ENCODE results near the gene CELF2. TPM values are rescaled to one million over a fixed set of nuclear protein-coding genes. Genes with fewer than 3 reads are reported as not detected.

The CELF2 gene
- total and polyA plus RNA-seq, 4 donors = 43.3 to 65.6 (median 50.1) TPM

DNA sequence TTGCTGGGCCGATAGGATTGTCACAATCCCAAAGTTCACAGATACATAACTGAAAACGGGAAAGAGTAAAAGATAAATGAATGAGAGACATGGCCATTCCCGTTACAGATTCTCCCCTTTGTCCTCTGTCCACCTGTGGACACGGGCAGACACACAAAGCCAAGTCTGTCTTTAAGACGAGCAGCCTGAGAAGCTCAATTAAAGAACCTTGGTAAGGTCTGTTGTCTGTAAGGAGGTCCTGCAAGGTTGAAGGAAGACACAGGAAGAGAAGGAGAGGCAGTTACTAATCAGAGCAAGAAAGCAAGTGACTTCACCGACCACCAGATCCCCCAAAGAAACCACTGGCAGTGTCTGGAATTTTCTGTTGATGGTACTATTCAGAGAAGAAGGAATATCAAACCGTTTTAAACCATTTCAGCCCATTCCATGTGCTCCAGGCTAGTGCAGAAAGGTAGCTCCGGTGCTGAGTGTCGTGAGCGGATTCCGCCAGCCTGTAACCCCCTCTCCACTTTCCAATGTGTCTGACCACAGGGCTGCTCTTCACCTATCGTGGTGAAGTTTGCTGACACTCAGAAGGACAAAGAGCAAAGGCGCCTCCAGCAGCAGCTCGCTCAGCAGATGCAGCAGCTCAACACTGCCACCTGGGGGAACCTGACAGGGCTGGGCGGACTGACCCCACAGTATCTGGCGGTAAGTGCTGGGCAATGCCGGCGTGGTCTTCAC, 252.6 kb downstream of the CELF2 start:
- Histone ChIP-seq H3K4me3 (ENCODE audit: low read depth, low read length) (no peak overlapping the region), H3K27me3 (ENCODE audit: control insufficient read depth, insufficient read depth, low read length) (no peaks in the 10 kb centered on the region), H3K27ac (ENCODE audit: low read depth, low read length) (no peak overlapping the region), H3K36me3 (ENCODE audit: control insufficient read depth, insufficient read depth, low read length) (peaks cover 21% of the 10 kb centered on the region), H3K9me3 (ENCODE audit: control insufficient read depth, insufficient read depth, low read length) (no peaks in the 10 kb centered on the region), H3K4me1 (ENCODE audit: control insufficient read depth, insufficient read depth, low read length) (peaks cover 20% of the 10 kb centered on the region)
- peak in 5 of 6 donors; percentile 63 to 94 (median 73) for DNase-seq (ENCODE audit: low read depth in 4 of 6, low spot score in 6 of 6)
- 16% methylated on average over 10 of the region's 18 CpGs for WGBS (ENCODE audit: insufficient coverage)

DNA sequence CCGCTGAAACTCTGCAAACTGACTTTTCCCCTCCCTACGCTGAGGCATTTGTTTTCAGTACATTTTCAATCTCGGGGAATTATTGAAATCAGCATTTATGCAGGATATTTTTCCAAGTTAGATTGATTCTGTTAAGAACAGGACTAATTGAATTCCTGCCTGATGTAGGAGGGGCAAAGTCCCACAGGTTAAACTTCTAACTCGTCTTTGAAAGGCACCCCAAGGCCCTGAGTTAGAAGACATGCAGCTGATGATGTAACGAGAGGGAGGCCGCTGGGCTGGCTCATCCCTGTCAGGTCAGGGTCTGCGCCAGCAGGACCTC, 253.1 kb downstream of the CELF2 start:
- Histone ChIP-seq H3K4me3 (ENCODE audit: low read depth, low read length) (no peak overlapping the region), H3K36me3 (ENCODE audit: control insufficient read depth, insufficient read depth, low read length) (peaks cover 21% of the 10 kb centered on the region), H3K27me3 (ENCODE audit: control insufficient read depth, insufficient read depth, low read length) (no peaks in the 10 kb centered on the region), H3K9me3 (ENCODE audit: control insufficient read depth, insufficient read depth, low read length) (no peaks in the 10 kb centered on the region), H3K27ac (ENCODE audit: low read depth, low read length) (no peak overlapping the region), H3K4me1 (ENCODE audit: control insufficient read depth, insufficient read depth, low read length) (peaks cover 17% of the 10 kb centered on the region)
- no peak for DNase-seq (ENCODE audit: low read depth in 4 of 6, low spot score in 6 of 6)
- WGBS (ENCODE audit: insufficient coverage) = 77% methylated on average over 3 of the region's 7 CpGs

DNA sequence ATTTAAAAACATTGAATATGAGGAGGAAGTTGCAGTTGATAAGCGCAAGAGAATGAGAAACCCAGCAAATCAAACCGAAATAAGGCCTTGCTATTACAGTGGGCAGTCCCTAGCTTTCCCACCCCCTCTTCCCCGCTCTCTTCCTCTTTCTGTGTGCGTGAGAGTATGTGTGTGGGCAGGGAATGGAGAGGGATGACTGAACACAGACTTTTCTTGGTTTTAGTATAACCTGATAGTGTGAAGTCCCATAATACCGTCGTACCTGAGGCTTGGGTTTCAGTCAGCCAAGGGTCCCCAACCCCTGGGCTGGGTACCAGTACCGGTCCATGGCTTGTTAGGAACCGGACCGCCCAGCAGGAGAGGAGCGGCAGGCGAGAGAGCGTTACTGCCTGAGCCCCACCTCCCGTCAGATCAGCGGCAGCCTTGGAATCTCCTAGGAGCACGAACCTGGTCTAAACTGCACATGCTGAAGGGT, 255.3 kb downstream of the CELF2 start:
- Histone ChIP-seq H3K27ac (ENCODE audit: low read depth, low read length) (no peak overlapping the region), H3K27me3 (ENCODE audit: control insufficient read depth, insufficient read depth, low read length) (no peaks in the 10 kb centered on the region), H3K36me3 (ENCODE audit: control insufficient read depth, insufficient read depth, low read length) (peaks cover 26% of the 10 kb centered on the region), H3K9me3 (ENCODE audit: control insufficient read depth, insufficient read depth, low read length) (no peaks in the 10 kb centered on the region), H3K4me1 (ENCODE audit: control insufficient read depth, insufficient read depth, low read length) (peaks cover 20% of the 10 kb centered on the region), H3K4me3 (ENCODE audit: low read depth, low read length) (no peak overlapping the region)
- DNase-seq (ENCODE audit: low read depth in 4 of 6, low spot score in 6 of 6) = no peak
- WGBS (ENCODE audit: insufficient coverage) = 93% methylated on average over 11 of the region's 15 CpGs

DNA sequence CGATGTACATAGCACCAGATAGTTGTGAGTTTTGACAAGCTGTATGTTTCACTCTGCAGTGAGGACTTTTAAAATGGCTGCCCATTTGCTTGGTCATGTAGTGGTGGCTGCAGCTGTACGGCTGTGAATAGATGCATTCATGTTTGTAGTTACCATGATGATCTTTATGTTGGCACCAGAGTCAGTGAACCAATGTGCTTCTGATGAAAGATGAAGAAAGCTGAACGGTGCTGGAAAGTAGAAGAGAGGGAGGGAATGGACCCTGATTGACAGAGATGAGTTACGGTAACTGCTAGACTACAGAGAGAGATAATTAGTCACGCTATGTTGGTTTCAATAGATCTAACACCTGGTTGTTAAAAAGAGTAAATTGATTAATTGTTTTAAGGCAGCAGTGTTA, 256.8 kb downstream of the CELF2 start:
- Histone ChIP-seq H3K27ac (ENCODE audit: low read depth, low read length) (no peak overlapping the region), H3K4me3 (ENCODE audit: low read depth, low read length) (no peak overlapping the region), H3K36me3 (ENCODE audit: control insufficient read depth, insufficient read depth, low read length) (peaks cover 33% of the 10 kb centered on the region), H3K4me1 (ENCODE audit: control insufficient read depth, insufficient read depth, low read length) (peaks cover 24% of the 10 kb centered on the region), H3K27me3 (ENCODE audit: control insufficient read depth, insufficient read depth, low read length) (no peaks in the 10 kb centered on the region), H3K9me3 (ENCODE audit: control insufficient read depth, insufficient read depth, low read length) (no peaks in the 10 kb centered on the region)
- WGBS (ENCODE audit: insufficient coverage) = 47% methylated on average over 5 of the region's 5 CpGs
- peak in 2 of 6 donors; percentile 60 to 61 for DNase-seq (ENCODE audit: low read depth in 4 of 6, low spot score in 6 of 6)

DNA sequence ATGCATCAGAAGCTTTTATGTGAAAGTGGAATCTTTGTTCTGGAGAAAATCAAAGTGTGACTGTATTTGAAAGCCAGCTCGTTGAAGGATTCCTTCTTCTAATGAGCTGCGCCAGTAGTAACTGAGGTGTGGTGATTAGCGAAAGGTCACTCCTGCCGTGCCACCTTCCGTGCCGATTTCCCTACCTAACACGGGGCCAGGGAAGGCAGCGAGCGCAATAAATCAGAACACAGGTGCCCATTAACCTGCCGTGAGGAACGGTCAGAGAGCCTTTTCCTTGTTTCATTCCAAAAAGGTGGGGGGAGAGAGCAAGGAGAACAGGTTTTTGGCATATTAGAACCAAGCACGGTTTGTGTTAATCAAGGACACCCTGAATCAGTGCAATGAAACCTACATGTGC, 258.0 kb downstream of the CELF2 start:
- Histone ChIP-seq H3K4me1 (ENCODE audit: control insufficient read depth, insufficient read depth, low read length) (peaks cover 15% of the 10 kb centered on the region), H3K27me3 (ENCODE audit: control insufficient read depth, insufficient read depth, low read length) (no peaks in the 10 kb centered on the region), H3K27ac (ENCODE audit: low read depth, low read length) (no peak overlapping the region), H3K4me3 (ENCODE audit: low read depth, low read length) (no peak overlapping the region), H3K9me3 (ENCODE audit: control insufficient read depth, insufficient read depth, low read length) (no peaks in the 10 kb centered on the region), H3K36me3 (ENCODE audit: control insufficient read depth, insufficient read depth, low read length) (peaks cover 42% of the 10 kb centered on the region)
- WGBS (ENCODE audit: insufficient coverage) = 73% methylated on average over 4 of the region's 12 CpGs
- DNase-seq (ENCODE audit: low read depth in 4 of 6, low spot score in 6 of 6) = peak in 1 of 6 donors; percentile 43

DNA sequence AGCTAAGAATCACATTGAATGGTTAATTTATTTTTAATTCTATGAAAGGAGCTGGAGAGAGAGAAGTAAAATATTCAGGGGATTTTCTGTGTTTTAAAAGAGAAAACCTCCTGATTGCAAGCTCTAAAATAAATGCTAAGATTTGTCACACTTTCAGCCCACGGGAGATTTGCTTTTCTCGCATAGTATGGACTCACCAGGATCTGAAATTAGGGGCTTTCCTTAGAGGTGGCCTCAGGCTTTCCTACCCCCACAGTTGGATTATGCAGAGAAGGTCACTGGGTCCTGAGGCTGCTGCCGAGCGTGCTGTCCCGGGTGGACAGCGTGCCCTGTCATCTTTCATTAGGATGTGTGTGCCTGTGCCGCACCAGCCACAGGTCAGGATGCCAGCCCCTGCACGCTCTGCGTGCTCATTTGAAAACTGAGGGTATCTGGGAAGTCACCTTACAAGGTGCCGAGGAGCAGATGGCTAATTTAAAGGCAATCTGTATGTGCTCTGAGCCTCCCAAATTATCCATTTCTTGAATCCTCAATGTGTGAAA, 258.8 kb downstream of the CELF2 start:
- H3K4me3 ChIP-seq (ENCODE audit: low read depth, low read length) = no peak overlapping the region
- H3K4me1 ChIP-seq (ENCODE audit: control insufficient read depth, insufficient read depth, low read length) = peaks cover 10% of the 10 kb centered on the region
- WGBS (ENCODE audit: insufficient coverage) = 81% methylated on average over 8 of the region's 10 CpGs
- H3K9me3 ChIP-seq (ENCODE audit: control insufficient read depth, insufficient read depth, low read length) = no peaks in the 10 kb centered on the region
- no peak for DNase-seq (ENCODE audit: low read depth in 4 of 6, low spot score in 6 of 6)
- peaks cover 46% of the 10 kb centered on the region for H3K36me3 ChIP-seq (ENCODE audit: control insufficient read depth, insufficient read depth, low read length)
- H3K27ac ChIP-seq (ENCODE audit: low read depth, low read length) = no peak overlapping the region
- H3K27me3 ChIP-seq (ENCODE audit: control insufficient read depth, insufficient read depth, low read length) = no peaks in the 10 kb centered on the region

DNA sequence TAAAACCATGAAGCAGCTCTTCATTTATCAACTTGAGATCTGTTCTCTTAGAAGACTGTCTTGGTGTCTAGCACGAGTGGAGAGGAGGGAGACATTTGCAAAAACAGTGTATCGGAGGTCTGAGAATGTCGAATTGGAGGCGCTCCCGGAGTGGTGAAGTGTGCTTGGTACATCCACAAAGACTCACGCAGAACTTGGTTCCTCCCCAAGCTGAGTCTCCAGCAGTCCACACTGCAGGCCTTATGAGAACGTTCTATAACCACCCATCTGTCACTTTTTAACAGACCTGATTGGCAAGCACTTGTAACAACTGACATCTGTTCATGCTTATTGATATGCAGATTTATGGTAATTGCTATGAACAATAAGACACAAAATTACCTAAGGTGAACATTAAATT, 261.6 kb downstream of the CELF2 start:
- H3K27ac ChIP-seq (ENCODE audit: low read depth, low read length) = no peak overlapping the region
- no peak overlapping the region for H3K4me3 ChIP-seq (ENCODE audit: low read depth, low read length)
- no peaks in the 10 kb centered on the region for H3K27me3 ChIP-seq (ENCODE audit: control insufficient read depth, insufficient read depth, low read length)
- DNase-seq (ENCODE audit: low read depth in 4 of 6, low spot score in 6 of 6) = peak in 1 of 6 donors; percentile 87
- H3K4me1 ChIP-seq (ENCODE audit: control insufficient read depth, insufficient read depth, low read length) = peaks cover 6% of the 10 kb centered on the region
- peaks cover 44% of the 10 kb centered on the region for H3K36me3 ChIP-seq (ENCODE audit: control insufficient read depth, insufficient read depth, low read length)
- 79% methylated on average over 3 of the region's 7 CpGs for WGBS (ENCODE audit: insufficient coverage)
- no peaks in the 10 kb centered on the region for H3K9me3 ChIP-seq (ENCODE audit: control insufficient read depth, insufficient read depth, low read length)

DNA sequence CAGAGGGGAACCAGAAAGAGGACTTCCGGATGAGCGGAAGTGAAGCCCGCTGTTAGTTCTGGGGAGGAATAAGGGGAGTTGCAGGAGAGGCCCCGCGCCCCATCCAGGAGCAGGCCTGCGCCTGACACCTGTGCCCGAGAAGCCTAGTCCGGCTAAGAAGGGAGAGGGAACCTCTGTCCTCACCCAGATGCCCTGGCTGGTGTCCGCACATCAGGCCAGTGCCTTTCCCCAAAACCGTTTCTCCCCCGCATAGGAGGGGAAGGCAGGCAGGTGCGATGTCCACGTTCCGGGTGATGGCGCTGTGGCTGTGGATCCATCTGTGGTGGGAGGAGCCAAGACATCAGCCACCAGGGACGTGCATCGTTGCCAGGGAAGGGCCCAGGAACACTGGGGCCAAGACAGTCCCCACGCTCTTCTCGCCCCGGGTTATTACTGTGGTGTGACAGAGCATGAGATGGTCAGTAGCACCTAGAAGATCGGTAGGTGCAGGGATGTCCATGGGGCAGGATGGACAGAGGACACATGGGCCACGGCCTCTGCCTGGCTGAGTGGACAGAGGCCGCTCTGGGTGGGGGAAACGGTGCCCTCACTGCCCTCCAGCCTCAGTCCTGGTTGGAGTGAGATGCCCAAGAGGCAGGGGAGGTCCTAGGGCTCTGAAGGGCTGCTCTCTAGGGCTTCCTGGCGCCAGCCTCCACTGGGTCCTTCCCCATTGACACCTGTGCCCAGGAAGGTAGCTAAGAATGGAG, 262.7 kb downstream of the CELF2 start:
- 97% methylated on average over 24 of the region's 25 CpGs for WGBS (ENCODE audit: insufficient coverage)
- no peak overlapping the region for H3K27ac ChIP-seq (ENCODE audit: low read depth, low read length)
- no peak for DNase-seq (ENCODE audit: low read depth in 4 of 6, low spot score in 6 of 6)
- no peaks in the 10 kb centered on the region for H3K9me3 ChIP-seq (ENCODE audit: control insufficient read depth, insufficient read depth, low read length)
- peaks cover 48% of the 10 kb centered on the region for H3K36me3 ChIP-seq (ENCODE audit: control insufficient read depth, insufficient read depth, low read length)
- H3K4me1 ChIP-seq (ENCODE audit: control insufficient read depth, insufficient read depth, low read length) = peaks cover 6% of the 10 kb centered on the region
- H3K27me3 ChIP-seq (ENCODE audit: control insufficient read depth, insufficient read depth, low read length) = no peaks in the 10 kb centered on the region
- no peak overlapping the region for H3K4me3 ChIP-seq (ENCODE audit: low read depth, low read length)

DNA sequence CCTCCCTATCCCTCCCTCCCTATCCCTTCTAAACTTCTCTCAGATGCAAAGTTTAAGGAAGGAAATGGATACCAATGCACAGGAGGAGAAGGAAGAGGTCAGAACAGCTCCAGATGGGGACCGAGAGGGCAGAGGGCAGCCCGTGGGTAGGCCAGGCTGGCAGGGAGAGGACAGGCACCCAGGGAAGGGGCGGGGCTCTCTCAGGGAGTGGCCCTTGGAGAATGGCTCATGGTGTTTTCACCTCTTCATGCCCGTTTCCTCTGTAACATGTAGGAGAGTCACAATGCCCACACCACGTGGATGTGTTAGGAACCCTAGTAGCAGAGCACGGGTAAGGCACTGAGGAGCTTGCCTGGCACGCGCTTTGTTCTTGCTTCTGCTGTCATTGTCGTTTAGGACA, 264.5 kb downstream of the CELF2 start:
- Histone ChIP-seq H3K4me1 (ENCODE audit: control insufficient read depth, insufficient read depth, low read length) (peaks cover 6% of the 10 kb centered on the region), H3K9me3 (ENCODE audit: control insufficient read depth, insufficient read depth, low read length) (no peaks in the 10 kb centered on the region), H3K27ac (ENCODE audit: low read depth, low read length) (no peak overlapping the region), H3K36me3 (ENCODE audit: control insufficient read depth, insufficient read depth, low read length) (peaks cover 52% of the 10 kb centered on the region), H3K27me3 (ENCODE audit: control insufficient read depth, insufficient read depth, low read length) (no peaks in the 10 kb centered on the region), H3K4me3 (ENCODE audit: low read depth, low read length) (no peak overlapping the region)
- no peak for DNase-seq (ENCODE audit: low read depth in 4 of 6, low spot score in 6 of 6)
- 98% methylated on average over 9 of the region's 9 CpGs for WGBS (ENCODE audit: insufficient coverage)

All from spinal cord (tissue), 10 donors.